Left cardiac atrium (tissue), 4 donors: ENCODE measurements around the gene RARRES1. TPM values are rescaled to one million over a fixed set of nuclear protein-coding genes. Genes with fewer than 3 reads are reported as not detected.
A peak's percentile ranks its signal among the peaks of the same experiment; 100 is the strongest.

Source experiments
- ATAC-seq, 2 donors: fragments of 200-7000 bp; cut with Tn5 transposase; one replicate each; pipeline ENCODE4 v1.9.1; 2020; ENCODE audit warnings: mild to moderate bottlenecking in 2 of 2, moderate library complexity in 2 of 2
- DNase-seq: peaks from one replicate; pipeline ENCODE4 v3.0.0-alpha.2; 2020
- intact Hi-C, 2 donors: fragments of 100-400 bp; cut with DNase I; formaldehyde crosslinking; loops; one replicate each; pipeline versions ENCODE4 v1.14.1 to v1.15.1; 2022 to 2023
- total RNA-seq, 2 donors: library from RNA; stranded (reverse); fragmentation: NEBNext Ultra II Directional; extraction: Animal tissue kit (Norgen Biotek cat#: 25700); gene quantifications; one replicate each; pipeline ENCODE4 v1.2.1, GENCODE V29; 2021
- donor health status: DM: no; HTN: yes; CAD: no.
- donor health status: DM: no; HTN: yes; CAD: no; lungs with severe emphysema.
- donor health status: DM: yes; HTN: yes; CAD: no.
- donor health status: Dilated cardiomyopathy.

Gene RARRES1
- total RNA-seq, 2 donors from 2014 or later = 44.8 to 117 TPM

GRCh38 chr3:158663832-158664231, 68.4 kb downstream of the RARRES1 start:
- DNase-seq = no peak

GRCh38 chr3:158663246-158663645, 69.0 kb downstream of the RARRES1 start:
- intact Hi-C loops = no loop called here
- no peak for ATAC-seq
- no peak for DNase-seq

More at GRCh38 chr3:158663832-158664231, 68.4 kb downstream of the RARRES1 start:
- intact Hi-C loops = no loop called here
- no peak for ATAC-seq

GRCh38 chr3:158660711-158661110, 71.5 kb downstream of the RARRES1 start:
- no peak for DNase-seq
- intact Hi-C loops = no loop called here
- ATAC-seq = no peak

GRCh38 chr3:158659454-158660237, 72.6 kb downstream of the RARRES1 start:
- intact Hi-C loops = loop anchor here in 1 of 2 donors (10.0 kb wide), 1 partner anchor 135 kb away; no protein-coding TSS in a partner anchor
- DNase-seq = no peak
- peak; percentile 78 to 82 for ATAC-seq

- intact Hi-C loops = loop anchor here in 1 of 2 donors (10.0 kb wide), 1 partner anchor 136 kb away; no protein-coding TSS in a partner anchor
- DNase-seq (no peak), ATAC-seq (no peak)
These were observed 73.4 kb downstream of the RARRES1 start for GRCh38 chr3:158658889-158659288.

- no peak for ATAC-seq
- intact Hi-C loops = loop anchor here in 1 of 2 donors (10.0 kb wide), 1 partner anchor 142 kb away; no protein-coding TSS in a partner anchor
- DNase-seq = no peak
These were observed 79.8 kb downstream of the RARRES1 start for GRCh38 chr3:158652463-158652862.

- ATAC-seq = no peak
- intact Hi-C loops = loop anchor here in 1 of 2 donors (10.0 kb wide), 1 partner anchor 144 kb away; no protein-coding TSS in a partner anchor
These were observed 81.1 kb downstream of the RARRES1 start for GRCh38 chr3:158651192-158651591.

GRCh38 chr3:158649791-158650190, 82.5 kb downstream of the RARRES1 start:
- DNase-seq (no peak), ATAC-seq (peak; percentile 49 to 50)
- intact Hi-C loops = loop anchor here in 1 of 2 donors (10.0 kb wide), 1 partner anchor 145 kb away; no protein-coding TSS in a partner anchor

More at GRCh38 chr3:158651192-158651591, 81.1 kb downstream of the RARRES1 start:
- DNase-seq = no peak

Other genes with a start within 250 kb of the RARRES1 start
- gene MLF1, start 161.3 kb downstream of the RARRES1 start, total RNA-seq = 100 to 1,000 TPM; 126 to 199 TPM
- gene GFM1, start 87.9 kb downstream of the RARRES1 start, total RNA-seq = 10 to 100 TPM; 41.9 to 50.9 TPM
- 10 to 100 TPM in 1 of 2 donors, 1 to 10 TPM in 1; 5.7 to 15.3 TPM for gene LXN, start 59.8 kb downstream of the RARRES1 start, total RNA-seq
- gene MFSD1, start 69.6 kb upstream of the RARRES1 start, total RNA-seq = 10 to 100 TPM; 42.6 to 47.4 TPM